Right atrium auricular region (tissue), 2 donors: ENCODE data around the gene SOHLH1. TPM values are rescaled to one million over a fixed set of nuclear protein-coding genes. Genes with fewer than 3 reads are reported as not detected.
"Not testable (repeated sequence)": the region's sequence is repeated elsewhere in the genome, so short reads cannot be mapped to it uniquely, and the experiment has no call there.

Experiments used
- DNase-seq: peaks from one replicate; pipeline ENCODE4 v3.0.0-alpha.2; 2019; ENCODE audit warnings: low spot score
- H3K27ac ChIP-seq, 2 donors: fragments of 200-600 bp; sonication (generic); 1 replicate in 1 of 2; 2 replicates in 1 of 2; pipeline ENCODE4 v1.5.1; 2016 to 2019
- H3K27me3 ChIP-seq, 2 donors: fragments of 200-600 bp; sonication (generic); one replicate each; pipeline versions ENCODE4 v1.5.1 to v1.6.0; 2017 to 2019
- H3K36me3 ChIP-seq: fragments of 200-600 bp; sonication (generic); one replicate; pipeline ENCODE4 v1.5.1; 2016
- H3K4me1 ChIP-seq, 2 donors: fragments of 200-600 bp; sonication (generic); one replicate each; pipeline versions ENCODE4 v1.5.1 to v1.6.0; 2017 to 2019
- H3K4me3 ChIP-seq, 2 donors: fragments of 200-600 bp; sonication (generic); 1 replicate in 1 of 2; 2 replicates in 1 of 2; pipeline ENCODE4 v1.5.1; 2017 to 2019; ENCODE audit warnings: mild to moderate bottlenecking in 1 of 2, moderate library complexity in 1 of 2
- H3K9me3 ChIP-seq, 2 donors: fragments of 200-600 bp; sonication (generic); one replicate each; pipeline ENCODE4 v1.5.1; 2019
- CTCF ChIP-seq, 2 donors: fragments of 200-600 bp; sonication (generic); IDR thresholded peaks; one replicate each; pipeline ENCODE4 v1.5.1; 2019; ENCODE audit warnings: antibody characterized with exemption in 2 of 2
- total RNA-seq, 2 donors: library from RNA; depleted of rRNA; stranded (reverse); fragments of >200 nt; gene quantifications; one replicate each; pipeline ENCODE4 v1.1.0, GENCODE V29; 2016

Gene SOHLH1
- total RNA-seq, 2 donors from 2014 or later, result not detected

GRCh38 chr9:135678236-135679017 is 20.9 kb downstream of the SOHLH1 start:
- no peak overlapping the region for H3K27ac ChIP-seq

GRCh38 chr9:135677641-135678168 is 21.6 kb downstream of the SOHLH1 start:
- Histone ChIP-seq H3K4me1 (no peaks in the 10 kb centered on the region), H3K4me3 (no peak overlapping the region), H3K36me3 (no peaks in the 10 kb centered on the region), H3K27ac (no peak overlapping the region), H3K27me3 (no peaks in the 10 kb centered on the region), H3K9me3 (no peaks in the 10 kb centered on the region)
- DNase-seq, result no peak
- TF ChIP-seq CTCF (IDR thresholded peaks at IDR 0.05), result no peak

More at GRCh38 chr9:135678236-135679017, 20.9 kb downstream of the SOHLH1 start:
- Histone ChIP-seq H3K36me3 (no peaks in the 10 kb centered on the region), H3K4me1 (no peaks in the 10 kb centered on the region), H3K4me3 (no peak overlapping the region), H3K9me3 (no peaks in the 10 kb centered on the region), H3K27me3 (no peaks in the 10 kb centered on the region)
- TF ChIP-seq CTCF (IDR thresholded peaks at IDR 0.05), result no peak
- DNase-seq, result no peak

GRCh38 chr9:135676891-135677290 is 22.4 kb downstream of the SOHLH1 start:
- Histone ChIP-seq H3K36me3 (no peaks in the 10 kb centered on the region), H3K9me3 (no peaks in the 10 kb centered on the region), H3K4me3 (no peak overlapping the region), H3K27me3 (no peaks in the 10 kb centered on the region), H3K27ac (no peak overlapping the region), H3K4me1 (no peaks in the 10 kb centered on the region)
- no peak for DNase-seq
- TF ChIP-seq CTCF (IDR thresholded peaks at IDR 0.05), result no peak

- no peak for DNase-seq
- no peaks in the 10 kb centered on the region for H3K9me3 ChIP-seq
- no peaks in the 10 kb centered on the region for H3K36me3 ChIP-seq
- no peaks in the 10 kb centered on the region for H3K4me1 ChIP-seq
- TF ChIP-seq CTCF (IDR thresholded peaks at IDR 0.05), result no peak
- H3K27me3 ChIP-seq, result no peaks in the 10 kb centered on the region
- no peak overlapping the region for H3K27ac ChIP-seq
- H3K4me3 ChIP-seq, result no peak overlapping the region
These were observed 24.3 kb downstream of the SOHLH1 start for GRCh38 chr9:135674977-135675376.

GRCh38 chr9:135673941-135674340 is 25.3 kb downstream of the SOHLH1 start:
- Histone ChIP-seq H3K9me3 (no peaks in the 10 kb centered on the region), H3K36me3 (no peaks in the 10 kb centered on the region), H3K4me1 (no peaks in the 10 kb centered on the region), H3K4me3 (no peak overlapping the region), H3K27me3 (no peaks in the 10 kb centered on the region), H3K27ac (no peak overlapping the region)
- TF ChIP-seq CTCF (IDR thresholded peaks at IDR 0.05), result no peak
- DNase-seq, result no peak

GRCh38 chr9:135672786-135673185 is 26.5 kb downstream of the SOHLH1 start:
- H3K27me3 ChIP-seq, DNase-seq, H3K4me1 ChIP-seq, H3K4me3 ChIP-seq, H3K9me3 ChIP-seq, H3K27ac ChIP-seq, H3K36me3 ChIP-seq: not testable (repeated sequence)
